Muscle of back (tissue), 11 donors: ENCODE results near the gene ZBTB2. TPM values are rescaled to one million over a fixed set of nuclear protein-coding genes. Genes with fewer than 3 reads are reported as not detected.
A peak's percentile ranks its signal among the peaks of the same experiment; 100 is the strongest.
"Not testable (repeated sequence)": the region's sequence is repeated elsewhere in the genome, so short reads cannot be mapped to it uniquely, and the experiment has no call there.

Source experiments
- DNase-seq, 3 donors: peaks; one replicate each; pipeline versions ENCODE4 v3.0.0 to v3.0.0-alpha.2; 2013
- polyA plus RNA-seq, 10 donors: library from polyadenylated mRNA; unstranded; fragments of 120-200 nt; gene quantifications; one replicate each; pipeline ENCODE4 v1.2.1, GENCODE V29; 2013; ENCODE audit not compliant: insufficient read length in 10 of 10

The ZBTB2 gene
- polyA plus RNA-seq, 10 donors, result 10.3 to 14.7 (median 11.1) TPM

GRCh38 chr6:151374036-151374683 lies 17.2 kb downstream of the ZBTB2 start:
- no peak for DNase-seq

GRCh38 chr6:151372164-151372563 lies 19.2 kb downstream of the ZBTB2 start:
- no peak for DNase-seq

- DNase-seq, result peak in 2 of 3 donors; percentile 25 to 65
Measured at GRCh38 chr6:151370509-151371078, 20.8 kb downstream of the ZBTB2 start.

GRCh38 chr6:151365233-151365632 lies 26.1 kb downstream of the ZBTB2 start:
- DNase-seq, result no peak

DNA sequence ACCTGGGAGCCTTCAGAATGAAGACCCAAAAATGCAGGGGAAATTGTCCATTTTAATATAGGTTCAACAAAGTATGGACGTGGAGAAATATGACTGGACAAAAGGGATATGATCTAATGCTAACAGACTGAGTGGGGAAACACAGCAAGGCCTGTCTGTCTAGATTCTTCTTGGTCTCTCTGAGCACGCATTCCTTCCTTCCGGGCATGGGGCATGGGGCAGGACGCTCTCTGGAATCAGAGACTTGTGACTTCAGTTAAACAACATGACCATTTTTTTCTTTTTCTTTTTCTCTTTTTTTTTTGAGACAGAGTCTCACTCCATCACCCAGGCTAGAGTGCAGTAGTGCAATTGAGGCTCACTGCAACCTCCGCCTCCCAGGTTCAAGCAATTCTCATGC lies 31.9 kb downstream of the ZBTB2 start:
- no peak for DNase-seq

GRCh38 chr6:151358475-151358874 lies 32.9 kb downstream of the ZBTB2 start:
- no peak for DNase-seq

GRCh38 chr6:151357758-151358436 lies 33.5 kb downstream of the ZBTB2 start:
- DNase-seq, result no peak

DNA sequence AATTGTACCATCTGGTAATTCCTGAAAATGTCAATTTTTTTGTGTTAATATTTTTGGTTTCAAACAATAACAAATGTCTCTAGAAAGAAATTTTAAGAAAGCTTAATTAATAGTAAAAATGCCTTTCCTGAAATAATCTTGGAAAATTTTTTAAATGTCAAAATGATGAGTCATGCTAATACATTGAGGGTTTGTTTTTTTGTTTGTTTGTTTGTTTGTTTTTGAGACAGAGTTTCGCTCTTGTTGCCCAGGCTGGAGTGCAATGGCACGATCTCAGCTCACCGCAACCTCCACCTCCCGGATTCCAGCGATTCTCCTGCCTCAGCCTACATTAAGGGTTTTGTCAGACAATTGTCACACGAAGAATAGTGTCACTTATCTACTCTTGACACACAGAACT lies 34.4 kb downstream of the ZBTB2 start:
- DNase-seq, result not testable (repeated sequence)

- no peak for DNase-seq
Measured at GRCh38 chr6:151353795-151354194, 37.6 kb downstream of the ZBTB2 start.

DNA sequence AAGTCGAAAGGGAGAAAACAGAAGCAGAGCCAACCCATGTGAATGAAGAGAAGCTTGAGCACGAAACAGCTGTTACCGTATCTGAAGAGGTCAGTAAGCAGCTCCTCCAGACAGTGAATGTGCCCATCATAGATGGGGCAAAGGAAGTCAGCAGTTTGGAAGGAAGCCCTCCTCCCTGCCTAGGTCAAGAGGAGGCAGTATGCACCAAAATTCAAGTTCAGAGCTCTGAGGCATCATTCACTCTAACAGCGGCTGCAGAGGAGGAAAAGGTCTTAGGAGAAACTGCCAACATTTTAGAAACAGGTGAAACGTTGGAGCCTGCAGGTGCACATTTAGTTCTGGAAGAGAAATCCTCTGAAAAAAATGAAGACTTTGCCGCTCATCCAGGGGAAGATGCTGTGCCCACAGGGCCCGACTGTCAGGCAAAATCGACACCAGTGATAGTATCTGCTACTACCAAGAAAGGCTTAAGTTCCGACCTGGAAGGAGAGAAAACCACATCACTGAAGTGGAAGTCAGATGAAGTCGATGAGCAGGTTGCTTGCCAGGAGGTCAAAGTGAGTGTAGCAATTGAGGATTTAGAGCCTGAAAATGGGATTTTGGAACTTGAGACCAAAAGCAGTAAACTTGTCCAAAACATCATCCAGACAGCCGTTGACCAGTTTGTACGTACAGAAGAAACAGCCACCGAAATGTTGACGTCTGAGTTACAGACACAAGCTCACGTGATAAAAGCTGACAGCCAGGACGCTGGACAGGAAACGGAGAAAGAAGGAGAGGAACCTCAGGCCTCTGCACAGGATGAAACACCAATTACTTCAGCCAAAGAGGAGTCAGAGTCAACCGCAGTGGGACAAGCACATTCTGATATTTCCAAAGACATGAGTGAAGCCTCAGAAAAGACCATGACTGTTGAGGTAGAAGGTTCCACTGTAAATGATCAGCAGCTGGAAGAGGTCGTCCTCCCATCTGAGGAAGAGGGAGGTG lies 38.7 kb downstream of the ZBTB2 start:
- no peak for DNase-seq

- no peak for DNase-seq
Measured at GRCh38 chr6:151351731-151352130, 39.6 kb downstream of the ZBTB2 start.

DNA sequence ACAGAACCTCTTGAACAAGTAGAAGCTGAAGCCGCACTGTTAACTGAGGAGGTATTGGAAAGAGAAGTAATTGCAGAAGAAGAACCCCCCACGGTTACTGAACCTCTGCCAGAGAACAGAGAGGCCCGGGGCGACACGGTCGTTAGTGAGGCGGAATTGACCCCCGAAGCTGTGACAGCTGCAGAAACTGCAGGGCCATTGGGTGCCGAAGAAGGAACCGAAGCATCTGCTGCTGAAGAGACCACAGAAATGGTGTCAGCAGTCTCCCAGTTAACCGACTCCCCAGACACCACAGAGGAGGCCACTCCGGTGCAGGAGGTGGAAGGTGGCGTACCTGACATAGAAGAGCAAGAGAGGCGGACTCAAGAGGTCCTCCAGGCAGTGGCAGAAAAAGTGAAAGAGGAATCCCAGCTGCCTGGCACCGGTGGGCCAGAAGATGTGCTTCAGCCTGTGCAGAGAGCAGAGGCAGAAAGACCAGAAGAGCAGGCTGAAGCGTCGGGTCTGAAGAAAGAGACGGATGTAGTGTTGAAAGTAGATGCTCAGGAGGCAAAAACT lies 40.1 kb downstream of the ZBTB2 start:
- no peak for DNase-seq

DNA sequence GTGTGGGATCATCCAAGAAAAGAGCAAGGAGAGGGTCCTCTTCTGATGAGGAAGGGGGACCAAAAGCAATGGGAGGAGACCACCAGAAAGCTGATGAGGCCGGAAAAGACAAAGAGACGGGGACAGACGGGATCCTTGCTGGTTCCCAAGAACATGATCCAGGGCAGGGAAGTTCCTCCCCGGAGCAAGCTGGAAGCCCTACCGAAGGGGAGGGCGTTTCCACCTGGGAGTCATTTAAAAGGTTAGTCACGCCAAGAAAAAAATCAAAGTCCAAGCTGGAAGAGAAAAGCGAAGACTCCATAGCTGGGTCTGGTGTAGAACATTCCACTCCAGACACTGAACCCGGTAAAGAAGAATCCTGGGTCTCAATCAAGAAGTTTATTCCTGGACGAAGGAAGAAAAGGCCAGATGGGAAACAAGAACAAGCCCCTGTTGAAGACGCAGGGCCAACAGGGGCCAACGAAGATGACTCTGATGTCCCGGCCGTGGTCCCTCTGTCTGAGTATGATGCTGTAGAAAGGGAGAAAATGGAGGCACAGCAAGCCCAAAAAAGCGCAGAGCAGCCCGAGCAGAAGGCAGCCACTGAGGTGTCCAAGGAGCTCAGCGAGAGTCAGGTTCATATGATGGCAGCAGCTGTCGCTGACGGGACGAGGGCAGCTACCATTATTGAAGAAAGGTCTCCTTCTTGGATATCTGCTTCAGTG lies 40.8 kb downstream of the ZBTB2 start:
- no peak for DNase-seq

- no peak for DNase-seq
Measured at GRCh38 chr6:151349651-151350270, 41.6 kb downstream of the ZBTB2 start.

DNA sequence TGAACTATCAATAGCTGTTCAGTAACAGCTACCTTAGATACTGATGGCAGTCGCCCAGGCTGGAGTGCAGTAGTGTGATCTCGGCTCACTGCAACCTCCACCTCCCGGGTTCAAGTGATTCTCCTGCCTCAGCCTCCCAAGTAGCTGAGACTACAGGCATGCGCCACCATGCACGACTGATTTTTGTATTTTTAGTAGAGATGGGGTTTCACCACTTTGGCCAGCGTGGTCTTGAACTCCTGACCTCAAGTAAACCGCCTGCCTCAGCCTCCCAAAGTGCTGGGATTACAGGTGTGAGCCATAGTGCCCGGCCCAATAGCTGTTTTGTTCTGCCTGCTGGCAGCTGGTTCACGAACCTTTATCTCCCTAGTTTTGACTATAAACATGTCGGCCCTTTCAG lies 48.6 kb downstream of the ZBTB2 start:
- not testable (repeated sequence) for DNase-seq

DNA sequence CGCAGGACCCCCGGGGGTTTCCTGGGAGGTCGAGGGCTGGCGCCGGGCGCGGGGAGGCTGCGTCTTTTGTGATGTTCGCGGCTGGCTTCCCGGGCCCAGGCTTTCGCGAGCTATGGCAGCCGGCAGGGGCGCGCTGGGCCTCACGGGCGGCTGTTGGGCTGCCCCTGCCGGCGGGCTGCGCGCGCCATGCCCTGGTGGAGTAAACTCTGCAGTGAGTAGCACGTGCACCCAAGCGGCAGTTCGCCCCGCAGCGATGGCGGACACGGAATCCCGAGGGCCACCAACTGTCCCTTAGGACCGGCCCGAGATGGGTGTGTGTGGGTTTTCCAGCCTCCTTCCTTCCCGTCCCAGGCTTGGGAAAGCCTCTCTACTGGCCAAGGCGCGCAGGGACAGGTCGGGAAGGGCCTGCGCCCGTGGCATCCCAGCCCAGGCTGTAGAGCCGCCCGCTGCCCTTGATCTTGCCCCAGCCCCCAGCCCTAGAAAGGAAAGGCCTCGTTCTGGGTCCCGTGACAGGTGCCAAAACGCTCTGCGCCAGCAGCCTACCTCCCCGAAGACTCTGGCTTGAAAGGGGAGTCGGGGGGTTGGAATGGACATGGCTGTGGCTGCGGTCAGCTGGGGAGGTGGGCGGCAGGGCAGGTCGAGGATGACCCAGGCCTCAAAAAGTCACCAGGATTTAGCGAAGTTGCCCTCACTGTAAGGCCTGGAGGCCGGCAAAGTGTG lies 49.7 kb downstream of the ZBTB2 start:
- DNase-seq, result no peak

DNA sequence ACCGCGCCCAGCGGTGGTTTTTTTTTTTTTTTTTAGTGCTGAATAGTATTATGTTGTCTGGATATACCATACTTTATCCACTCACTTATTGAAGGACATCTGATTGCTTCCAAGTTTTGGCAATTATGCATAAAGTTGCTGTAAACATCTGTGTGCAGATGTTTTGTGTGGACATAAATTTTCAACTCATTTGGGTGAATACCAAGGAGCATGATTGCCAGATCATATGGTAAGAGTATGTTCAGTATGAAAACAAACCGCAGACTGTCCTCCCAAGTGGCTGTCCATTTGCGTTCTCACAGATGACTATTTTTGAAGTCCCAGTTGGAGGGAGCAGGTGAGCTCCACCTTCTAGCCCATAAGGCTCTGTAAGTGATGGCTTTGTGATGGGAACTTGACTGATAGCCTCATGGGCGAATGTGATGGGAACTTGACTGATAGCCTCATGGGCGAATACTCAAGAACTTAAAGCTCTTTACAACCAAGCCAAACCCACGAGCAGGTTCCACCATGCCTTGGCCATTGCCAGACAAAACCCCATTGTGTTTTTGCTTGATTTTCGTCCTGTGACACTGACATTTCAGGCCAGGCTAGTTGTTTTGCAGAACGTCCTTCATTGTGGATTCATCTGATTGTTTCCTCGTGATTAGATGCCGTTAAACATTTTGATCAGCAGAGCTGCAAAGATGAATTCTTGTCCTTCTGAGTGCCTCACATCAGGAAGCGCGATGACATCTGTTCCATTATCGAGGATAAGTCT lies 51.0 kb downstream of the ZBTB2 start:
- DNase-seq, result peak; percentile 59 to 89 (median 64)

DNA sequence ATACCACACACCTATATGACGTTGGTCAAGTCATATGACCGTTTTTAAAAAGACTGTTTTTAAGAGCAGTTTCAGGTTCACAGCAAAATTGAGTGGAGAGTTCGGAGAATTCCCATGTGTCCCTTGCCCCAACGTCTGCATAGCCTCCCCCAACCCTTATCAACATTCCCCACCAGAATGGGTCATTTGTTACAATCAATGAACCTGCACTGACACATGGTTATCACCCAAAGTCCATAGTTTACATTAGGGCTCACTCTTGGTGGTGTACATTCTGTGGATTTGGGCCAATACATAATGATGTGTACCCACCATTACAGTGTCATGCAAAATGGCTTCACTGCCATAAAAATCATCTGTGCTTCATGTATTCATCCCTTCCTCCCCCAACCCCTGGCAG lies 52.0 kb downstream of the ZBTB2 start:
- DNase-seq, result no peak

GRCh38 chr6:151338651-151339200 lies 52.6 kb downstream of the ZBTB2 start:
- no peak for DNase-seq
